Activated gamma-delta T cell treated with Interleukin-2 at 50 U/mL for 16 hours (primary cell): ENCODE measurements around the gene ZFP62.
"Not testable (repeated sequence)": the region's sequence is repeated elsewhere in the genome, so short reads cannot be mapped to it uniquely, and the experiment has no call there.

Experiments
- DNase-seq: peaks from one replicate; pipeline ENCODE4 v3.0.0-alpha.2; 2020

ZFP62 gene

GRCh38 chr5:180828756-180829531 is 32.1 kb downstream of the ZFP62 start:
- DNase-seq = not testable (repeated sequence)

- DNase-seq = not testable (repeated sequence)
These were observed 33.7 kb downstream of the ZFP62 start for GRCh38 chr5:180827374-180827773.

- no peak for DNase-seq
These were observed 35.1 kb downstream of the ZFP62 start for GRCh38 chr5:180825768-180826525.

GRCh38 chr5:180824630-180825476 is 36.2 kb downstream of the ZFP62 start:
- DNase-seq = no peak

GRCh38 chr5:180823940-180824629 is 37.0 kb downstream of the ZFP62 start:
- DNase-seq = no peak

- no peak for DNase-seq
These were observed 37.7 kb downstream of the ZFP62 start for GRCh38 chr5:180823346-180823745.

- DNase-seq = no peak
These were observed 39.5 kb downstream of the ZFP62 start for GRCh38 chr5:180821538-180821937.

- DNase-seq = no peak
These were observed 40.2 kb downstream of the ZFP62 start for GRCh38 chr5:180820788-180821321.

- no peak for DNase-seq
These were observed 42.3 kb downstream of the ZFP62 start for GRCh38 chr5:180818677-180819341.

GRCh38 chr5:180817893-180818674 is 43.0 kb downstream of the ZFP62 start:
- DNase-seq = no peak

- DNase-seq = no peak
These were observed 44.2 kb downstream of the ZFP62 start for GRCh38 chr5:180816608-180817534.

- DNase-seq = no peak
These were observed 45.7 kb downstream of the ZFP62 start for GRCh38 chr5:180815293-180815917.

- DNase-seq = no peak
These were observed 47.7 kb downstream of the ZFP62 start for GRCh38 chr5:180813420-180813819.

GRCh38 chr5:180811623-180812124 is 49.4 kb downstream of the ZFP62 start:
- no peak for DNase-seq

GRCh38 chr5:180810959-180811622 is 50.0 kb downstream of the ZFP62 start:
- no peak for DNase-seq

GRCh38 chr5:180810210-180810958 is 50.7 kb downstream of the ZFP62 start:
- peak; percentile 96 for DNase-seq

- DNase-seq = peak; percentile 85
These were observed 51.5 kb downstream of the ZFP62 start for GRCh38 chr5:180809403-180810209.
